Measurements from ENCODE around the gene UGT1A8. TPM values are rescaled to one million over a fixed set of nuclear protein-coding genes. Genes with fewer than 3 reads are reported as not detected.

Gene UGT1A8
- polyA plus RNA-seq, 4 donors, result 0.07 to 13.6 (median 4.9) TPM

- Histone ChIP-seq H3K9me3 (ENCODE audit: control insufficient read depth in 2 of 2, insufficient read depth in 1 of 2, low read depth in 1 of 2, low read length in 1 of 2) (no peaks in the 10 kb centered on the region), H3K27me3 (ENCODE audit: control insufficient read depth in 3 of 3, insufficient read depth in 3 of 3, low read length in 3 of 3) (no peaks in the 10 kb centered on the region), H3K27ac (ENCODE audit: low read depth in 1 of 3, low read length in 2 of 3) (no peak overlapping the region), H3K4me1 (ENCODE audit: control insufficient read depth in 3 of 3, insufficient read depth in 2 of 3, low read depth in 1 of 3, low read length in 2 of 3) (no peaks in the 10 kb centered on the region), H3K36me3 (ENCODE audit: control insufficient read depth in 3 of 3, insufficient read depth in 2 of 3, low read depth in 1 of 3, low read length in 3 of 3) (no peaks in the 10 kb centered on the region), H3K4me3 (ENCODE audit: low read depth in 1 of 3, low read length in 3 of 3) (no peak overlapping the region)
- WGBS, 3 donors, result 54 to 79% (median 60%) methylated on average over 5 of the region's 5 CpGs
- no peak for DNase-seq
- FAIRE-seq, result no peak
Measured at GRCh38 chr2:233799716-233800115, 182.3 kb downstream of the UGT1A8 start.

GRCh38 chr2:233800208-233800607 lies 182.8 kb downstream of the UGT1A8 start:
- Histone ChIP-seq H3K4me1 (ENCODE audit: control insufficient read depth in 3 of 3, insufficient read depth in 2 of 3, low read depth in 1 of 3, low read length in 2 of 3) (no peaks in the 10 kb centered on the region), H3K4me3 (ENCODE audit: low read depth in 1 of 3, low read length in 3 of 3) (no peak overlapping the region), H3K27me3 (ENCODE audit: control insufficient read depth in 3 of 3, insufficient read depth in 3 of 3, low read length in 3 of 3) (no peaks in the 10 kb centered on the region), H3K9me3 (ENCODE audit: control insufficient read depth in 2 of 2, insufficient read depth in 1 of 2, low read depth in 1 of 2, low read length in 1 of 2) (no peaks in the 10 kb centered on the region), H3K27ac (ENCODE audit: low read depth in 1 of 3, low read length in 2 of 3) (no peak overlapping the region), H3K36me3 (ENCODE audit: control insufficient read depth in 3 of 3, insufficient read depth in 2 of 3, low read depth in 1 of 3, low read length in 3 of 3) (no peaks in the 10 kb centered on the region)
- no peak for FAIRE-seq
- 71 to 86% (median 79%) methylated on average over 7 of the region's 7 CpGs for WGBS, 3 donors
- no peak for DNase-seq

GRCh38 chr2:233801357-233802131 lies 184.1 kb downstream of the UGT1A8 start:
- DNase-seq, result no peak

GRCh38 chr2:233802132-233802815 lies 184.8 kb downstream of the UGT1A8 start:
- no peak for DNase-seq
- WGBS, 3 donors, result 62 to 70% (median 63%) methylated on average over 3 of the region's 3 CpGs
- no peaks in the 10 kb centered on the region for H3K27me3 ChIP-seq (ENCODE audit: control insufficient read depth in 3 of 3, insufficient read depth in 3 of 3, low read length in 3 of 3)
- no peaks in the 10 kb centered on the region for H3K4me1 ChIP-seq (ENCODE audit: control insufficient read depth in 3 of 3, insufficient read depth in 2 of 3, low read depth in 1 of 3, low read length in 2 of 3)
- H3K27ac ChIP-seq (ENCODE audit: low read depth in 1 of 3, low read length in 2 of 3), result no peak overlapping the region
- no peaks in the 10 kb centered on the region for H3K36me3 ChIP-seq (ENCODE audit: control insufficient read depth in 3 of 3, insufficient read depth in 2 of 3, low read depth in 1 of 3, low read length in 3 of 3)
- FAIRE-seq, result no peak
- H3K4me3 ChIP-seq (ENCODE audit: low read depth in 1 of 3, low read length in 3 of 3), result no peak overlapping the region
- H3K9me3 ChIP-seq (ENCODE audit: control insufficient read depth in 2 of 2, insufficient read depth in 1 of 2, low read depth in 1 of 2, low read length in 1 of 2), result no peaks in the 10 kb centered on the region

More at GRCh38 chr2:233801357-233802131, 184.1 kb downstream of the UGT1A8 start:
- Histone ChIP-seq H3K36me3 (ENCODE audit: control insufficient read depth in 3 of 3, insufficient read depth in 2 of 3, low read depth in 1 of 3, low read length in 3 of 3) (no peaks in the 10 kb centered on the region), H3K27me3 (ENCODE audit: control insufficient read depth in 3 of 3, insufficient read depth in 3 of 3, low read length in 3 of 3) (no peaks in the 10 kb centered on the region), H3K9me3 (ENCODE audit: control insufficient read depth in 2 of 2, insufficient read depth in 1 of 2, low read depth in 1 of 2, low read length in 1 of 2) (no peaks in the 10 kb centered on the region), H3K4me1 (ENCODE audit: control insufficient read depth in 3 of 3, insufficient read depth in 2 of 3, low read depth in 1 of 3, low read length in 2 of 3) (no peaks in the 10 kb centered on the region), H3K4me3 (ENCODE audit: low read depth in 1 of 3, low read length in 3 of 3) (no peak overlapping the region), H3K27ac (ENCODE audit: low read depth in 1 of 3, low read length in 2 of 3) (no peak overlapping the region)
- 75 to 84% (median 76%) methylated on average over 9 of the region's 9 CpGs for WGBS, 3 donors
- no peak for FAIRE-seq

GRCh38 chr2:233803292-233803911 lies 186.0 kb downstream of the UGT1A8 start:
- Histone ChIP-seq H3K27me3 (ENCODE audit: control insufficient read depth in 3 of 3, insufficient read depth in 3 of 3, low read length in 3 of 3) (peaks cover 0 to 2% (median 0%) of the 10 kb centered on the region in 3 donors), H3K9me3 (ENCODE audit: control insufficient read depth in 2 of 2, insufficient read depth in 1 of 2, low read depth in 1 of 2, low read length in 1 of 2) (no peaks in the 10 kb centered on the region), H3K27ac (ENCODE audit: low read depth in 1 of 3, low read length in 2 of 3) (no peak overlapping the region), H3K36me3 (ENCODE audit: control insufficient read depth in 3 of 3, insufficient read depth in 2 of 3, low read depth in 1 of 3, low read length in 3 of 3) (no peaks in the 10 kb centered on the region), H3K4me3 (ENCODE audit: low read depth in 1 of 3, low read length in 3 of 3) (no peak overlapping the region), H3K4me1 (ENCODE audit: control insufficient read depth in 3 of 3, insufficient read depth in 2 of 3, low read depth in 1 of 3, low read length in 2 of 3) (no peaks in the 10 kb centered on the region)
- FAIRE-seq (no peak), DNase-seq (no peak)
- 73 to 81% (median 76%) methylated on average over 2 of the region's 2 CpGs for WGBS, 3 donors

- Histone ChIP-seq H3K4me3 (ENCODE audit: low read depth in 1 of 3, low read length in 3 of 3) (no peak overlapping the region), H3K4me1 (ENCODE audit: control insufficient read depth in 3 of 3, insufficient read depth in 2 of 3, low read depth in 1 of 3, low read length in 2 of 3) (no peaks in the 10 kb centered on the region), H3K36me3 (ENCODE audit: control insufficient read depth in 3 of 3, insufficient read depth in 2 of 3, low read depth in 1 of 3, low read length in 3 of 3) (no peaks in the 10 kb centered on the region), H3K27ac (ENCODE audit: low read depth in 1 of 3, low read length in 2 of 3) (no peak overlapping the region), H3K9me3 (ENCODE audit: control insufficient read depth in 2 of 2, insufficient read depth in 1 of 2, low read depth in 1 of 2, low read length in 1 of 2) (no peaks in the 10 kb centered on the region), H3K27me3 (ENCODE audit: control insufficient read depth in 3 of 3, insufficient read depth in 3 of 3, low read length in 3 of 3) (peaks cover 0 to 2% (median 0%) of the 10 kb centered on the region in 3 donors)
- FAIRE-seq, result no peak
- WGBS, 3 donors, result 53 to 74% (median 67%) methylated on average over 8 of the region's 8 CpGs
- no peak for DNase-seq
Measured at GRCh38 chr2:233803994-233804393, 186.6 kb downstream of the UGT1A8 start.

GRCh38 chr2:233807215-233807865 lies 189.9 kb downstream of the UGT1A8 start:
- FAIRE-seq, result no peak
- no peak for DNase-seq
- H3K4me3 ChIP-seq (ENCODE audit: low read depth in 1 of 3, low read length in 3 of 3), result no peak overlapping the region
- no peaks in the 10 kb centered on the region for H3K9me3 ChIP-seq (ENCODE audit: control insufficient read depth in 2 of 2, insufficient read depth in 1 of 2, low read depth in 1 of 2, low read length in 1 of 2)
- peaks cover 0 to 2% (median 0%) of the 10 kb centered on the region in 3 donors for H3K27me3 ChIP-seq (ENCODE audit: control insufficient read depth in 3 of 3, insufficient read depth in 3 of 3, low read length in 3 of 3)
- WGBS, 3 donors, result 74 to 79% (median 77%) methylated on average over 12 of the region's 12 CpGs
- H3K4me1 ChIP-seq (ENCODE audit: control insufficient read depth in 3 of 3, insufficient read depth in 2 of 3, low read depth in 1 of 3, low read length in 2 of 3), result no peaks in the 10 kb centered on the region
- H3K27ac ChIP-seq (ENCODE audit: low read depth in 1 of 3, low read length in 2 of 3), result no peak overlapping the region
- no peaks in the 10 kb centered on the region for H3K36me3 ChIP-seq (ENCODE audit: control insufficient read depth in 3 of 3, insufficient read depth in 2 of 3, low read depth in 1 of 3, low read length in 3 of 3)
